Measurements from ENCODE around the gene CCSER1. TPM values are rescaled to one million over a fixed set of nuclear protein-coding genes. Genes with fewer than 3 reads are reported as not detected.
"Not testable (repeated sequence)": the region's sequence is repeated elsewhere in the genome, so short reads cannot be mapped to it uniquely, and the experiment has no call there.

Gene CCSER1
- total RNA-seq, 1 experiment from 2014 or later = 5.9 TPM

- ChIA-PET POLR2A (ENCODE audit: unreplicated experiment) (no interaction called here), CTCF (no interaction called here)
- H3K9me3 ChIP-seq (ENCODE audit: insufficient read depth, low read depth) = no peaks in the 10 kb centered on the region
- H3K27me3 ChIP-seq (ENCODE audit: insufficient read depth, low read depth) = no peaks in the 10 kb centered on the region
- no peak for DNase-seq
- no peaks in the 10 kb centered on the region for H3K36me3 ChIP-seq (ENCODE audit: low read depth)
- no peaks in the 10 kb centered on the region for H3F3A ChIP-seq (ENCODE audit: insufficient read depth, low read depth)
- TF ChIP-seq EZH2 (IDR thresholded peaks at IDR 0.05; ENCODE audit: low read depth) (no peak), CTCF (conservative IDR thresholded peaks at IDR 0.05) (no peak)
- H3K4me2 ChIP-seq = no peak overlapping the region
- H3K4me1 ChIP-seq (replicated peaks; ENCODE audit: insufficient read depth) = no peaks in the 10 kb centered on the region
- intact Hi-C loops (cut with micrococcal nuclease; ENCODE audit: unreplicated experiment) = no loop called here
- no peaks in the 10 kb centered on the region for H4K20me1 ChIP-seq (ENCODE audit: insufficient read depth)
- H3K79me2 ChIP-seq (ENCODE audit: low read depth) = no peaks in the 10 kb centered on the region
- H3K4me3 ChIP-seq = no peak overlapping the region
- BruUV-seq (replicated peaks) = no TSS peak
- H2AFZ ChIP-seq = no peak overlapping the region
- no peaks in the 10 kb centered on the region for H3K9me2 ChIP-seq (ENCODE audit: insufficient read depth)
- no peak overlapping the region for H3K27ac ChIP-seq
Observed at GRCh38 chr4:90888571-90888970, 761.4 kb downstream of the CCSER1 start.

DNA sequence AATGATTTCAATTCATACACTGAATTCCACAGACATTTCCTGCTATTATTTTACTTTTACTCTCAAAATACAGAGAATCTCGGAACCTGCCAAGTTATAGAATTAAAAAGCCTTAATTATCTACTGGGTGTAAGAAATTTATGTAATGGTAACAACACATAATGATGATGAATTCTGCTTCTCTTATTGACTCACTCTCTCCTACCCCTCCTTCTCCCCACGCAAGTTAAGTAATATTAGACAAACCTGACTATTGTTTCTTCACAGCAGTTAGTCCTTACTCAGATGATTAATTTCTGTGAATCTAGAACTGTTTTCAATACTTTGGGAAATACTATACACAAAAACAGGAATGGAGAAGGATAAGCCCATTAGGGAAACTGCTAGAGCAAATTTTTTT, 762.0 kb downstream of the CCSER1 start:
- no peaks in the 10 kb centered on the region for H3F3A ChIP-seq (ENCODE audit: insufficient read depth, low read depth)
- H3K4me2 ChIP-seq = no peak overlapping the region
- H3K4me1 ChIP-seq (replicated peaks; ENCODE audit: insufficient read depth) = no peaks in the 10 kb centered on the region
- H2AFZ ChIP-seq = no peak overlapping the region
- no peak overlapping the region for H3K4me3 ChIP-seq
- H4K20me1 ChIP-seq (ENCODE audit: insufficient read depth) = no peaks in the 10 kb centered on the region
- no peaks in the 10 kb centered on the region for H3K9me3 ChIP-seq (ENCODE audit: insufficient read depth, low read depth)
- H3K79me2 ChIP-seq (ENCODE audit: low read depth) = no peaks in the 10 kb centered on the region
- no peak overlapping the region for H3K27ac ChIP-seq
- TF ChIP-seq CTCF (conservative IDR thresholded peaks at IDR 0.05) = no peak
- TF ChIP-seq EZH2 (IDR thresholded peaks at IDR 0.05; ENCODE audit: low read depth) = no peak
- intact Hi-C loops (cut with micrococcal nuclease; ENCODE audit: unreplicated experiment) = no loop called here
- DNase-seq = no peak
- H3K36me3 ChIP-seq (ENCODE audit: low read depth) = no peaks in the 10 kb centered on the region
- H3K27me3 ChIP-seq (ENCODE audit: insufficient read depth, low read depth) = no peaks in the 10 kb centered on the region
- ChIA-PET CTCF (no interaction called here), POLR2A (ENCODE audit: unreplicated experiment) (no interaction called here)
- no peaks in the 10 kb centered on the region for H3K9me2 ChIP-seq (ENCODE audit: insufficient read depth)
- BruUV-seq (replicated peaks) = no TSS peak

GRCh38 chr4:90903413-90903812, 776.2 kb downstream of the CCSER1 start:
- H3K27ac ChIP-seq; intact Hi-C loops (cut with micrococcal nuclease; ENCODE audit: unreplicated experiment); CTCF ChIA-PET; H3F3A ChIP-seq (ENCODE audit: insufficient read depth, low read depth); H3K9me2 ChIP-seq (ENCODE audit: insufficient read depth); POLR2A ChIA-PET (ENCODE audit: unreplicated experiment); H3K27me3 ChIP-seq (ENCODE audit: insufficient read depth, low read depth); BruUV-seq (replicated peaks); H3K9me3 ChIP-seq (ENCODE audit: insufficient read depth, low read depth); H3K4me2 ChIP-seq; H3K4me3 ChIP-seq; H4K20me1 ChIP-seq (ENCODE audit: insufficient read depth); H3K4me1 ChIP-seq (replicated peaks; ENCODE audit: insufficient read depth); DNase-seq; H3K79me2 ChIP-seq (ENCODE audit: low read depth); H2AFZ ChIP-seq; H3K36me3 ChIP-seq (ENCODE audit: low read depth): not testable (repeated sequence)

GRCh38 chr4:90904021-90904420, 776.8 kb downstream of the CCSER1 start:
- H3K9me2 ChIP-seq (ENCODE audit: insufficient read depth) = no peaks in the 10 kb centered on the region
- no TSS peak for BruUV-seq (replicated peaks)
- H3F3A ChIP-seq (ENCODE audit: insufficient read depth, low read depth) = no peaks in the 10 kb centered on the region
- H3K4me2 ChIP-seq = no peak overlapping the region
- no peaks in the 10 kb centered on the region for H4K20me1 ChIP-seq (ENCODE audit: insufficient read depth)
- H2AFZ ChIP-seq = no peak overlapping the region
- intact Hi-C loops (cut with micrococcal nuclease; ENCODE audit: unreplicated experiment) = no loop called here
- no peaks in the 10 kb centered on the region for H3K27me3 ChIP-seq (ENCODE audit: insufficient read depth, low read depth)
- H3K36me3 ChIP-seq (ENCODE audit: low read depth) = no peaks in the 10 kb centered on the region
- H3K27ac ChIP-seq = no peak overlapping the region
- no peaks in the 10 kb centered on the region for H3K4me1 ChIP-seq (replicated peaks; ENCODE audit: insufficient read depth)
- H3K4me3 ChIP-seq = no peak overlapping the region
- ChIA-PET CTCF (no interaction called here), POLR2A (ENCODE audit: unreplicated experiment) (no interaction called here)
- no peaks in the 10 kb centered on the region for H3K9me3 ChIP-seq (ENCODE audit: insufficient read depth, low read depth)
- no peaks in the 10 kb centered on the region for H3K79me2 ChIP-seq (ENCODE audit: low read depth)
- TF ChIP-seq CTCF (conservative IDR thresholded peaks at IDR 0.05) (no peak), EZH2 (IDR thresholded peaks at IDR 0.05; ENCODE audit: low read depth) (no peak)
- DNase-seq = no peak

All from PC-9 (cell line).